ENCODE data around the gene CAPN9. TPM values are rescaled to one million over a fixed set of nuclear protein-coding genes. Genes with fewer than 3 reads are reported as not detected.

The CAPN9 gene
- total and polyA plus RNA-seq, 9 of the 15 experiments (the other 6 are each of a cell fraction or from before 2014, with no cell fraction given): not detected

GRCh38 chr1:230772457-230773395 is 25.5 kb downstream of the CAPN9 start (continued):
- TF ChIP-seq BCLAF1 (IDR thresholded peaks at IDR 0.05; ENCODE audit: borderline replicate concordance in 1 of 2, control insufficient read depth in 1 of 2, low read depth in 2 of 2, low read length in 1 of 2): no peak
- TF ChIP-seq ILF3 (IDR thresholded peaks at IDR 0.05; ENCODE audit: borderline replicate concordance): no peak
- TF ChIP-seq SMAD2 (IDR thresholded peaks at IDR 0.05; ENCODE audit: low read depth, low read length): no peak
- no peak for TF ChIP-seq ZC3H8 (IDR thresholded peaks at IDR 0.05)
- peak; percentile 64 to 82 (median 74) for TF ChIP-seq CTCF (IDR thresholded peaks at IDR 0.05 in 2 of 3, conservative IDR thresholded peaks at IDR 0.05 in 1 of 3; ENCODE audit: insufficient read depth in 2 of 3, low read depth in 1 of 3, low read length in 3 of 3)
- TF ChIP-seq PHB (CRISPR knock-in tag; IDR thresholded peaks at IDR 0.05): no peak
- TF ChIP-seq RB1 (IDR thresholded peaks at IDR 0.05; ENCODE audit: low read depth): peak; percentile 36; the same call in 1 of the 2 replicates
- TF ChIP-seq POLR2G (IDR thresholded peaks at IDR 0.05; ENCODE audit: low read depth, low read length): no peak
- TF ChIP-seq PREB (CRISPR knock-in tag; IDR thresholded peaks at IDR 0.05): no peak
- TF ChIP-seq ZNF354B (CRISPR knock-in tag; IDR thresholded peaks at IDR 0.05): no peak
- TF ChIP-seq ADNP (tag; IDR thresholded peaks at IDR 0.05): no peak
- no peak for TF ChIP-seq CLOCK (CRISPR knock-in tag; IDR thresholded peaks at IDR 0.05; ENCODE audit: borderline replicate concordance)
- no peak for TF ChIP-seq MNT (conservative IDR thresholded peaks at IDR 0.05)
- TF ChIP-seq ZNF79 (CRISPR knock-in tag; IDR thresholded peaks at IDR 0.05; ENCODE audit: low read depth): no peak
